Measurements from ENCODE around the gene DAGLA. TPM values are rescaled to one million over a fixed set of nuclear protein-coding genes. Genes with fewer than 3 reads are reported as not detected.

DAGLA gene
- total RNA-seq, 4 donors from 2014 or later: 1.1 to 5.4 (median 3.0) TPM

DNA sequence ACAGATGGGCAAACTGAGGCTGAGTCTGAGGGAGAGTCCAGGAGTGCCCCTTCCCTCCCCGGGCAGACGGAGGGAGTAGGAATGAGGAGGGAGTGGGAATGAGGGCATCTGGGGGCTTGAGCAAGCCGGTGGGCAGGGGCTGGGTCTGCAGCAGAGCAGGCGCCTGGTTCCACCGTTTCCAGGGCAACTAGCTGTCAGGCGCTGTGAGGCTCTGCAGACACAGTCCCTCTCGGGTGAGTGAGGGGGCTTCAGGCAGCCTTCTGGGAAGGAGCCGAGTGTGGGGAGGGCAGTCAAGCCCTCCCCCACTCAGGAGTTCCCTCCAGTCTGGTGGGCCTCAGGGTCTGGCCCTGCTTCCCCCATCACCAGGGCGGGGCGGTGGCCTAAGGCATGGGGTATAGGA lies 93.2 kb downstream of the DAGLA start:
- Histone ChIP-seq H3K4me1 (peaks cover 0 to 27% (median 5%) of the 10 kb centered on the region in 4 donors), H3K4me3 (no peak overlapping the region), H3K9me3 (no peaks in the 10 kb centered on the region), H3K36me3 (peaks cover 0 to 3% (median 0%) of the 10 kb centered on the region in 3 donors), H3K27me3 (no peaks in the 10 kb centered on the region), H3K27ac (no peak overlapping the region)
- no peak for DNase-seq (ENCODE audit: low spot score in 2 of 2)
- 71 to 83% methylated on average over 10 of the region's 10 CpGs for WGBS, 2 donors
- TF ChIP-seq, protein P1, sequence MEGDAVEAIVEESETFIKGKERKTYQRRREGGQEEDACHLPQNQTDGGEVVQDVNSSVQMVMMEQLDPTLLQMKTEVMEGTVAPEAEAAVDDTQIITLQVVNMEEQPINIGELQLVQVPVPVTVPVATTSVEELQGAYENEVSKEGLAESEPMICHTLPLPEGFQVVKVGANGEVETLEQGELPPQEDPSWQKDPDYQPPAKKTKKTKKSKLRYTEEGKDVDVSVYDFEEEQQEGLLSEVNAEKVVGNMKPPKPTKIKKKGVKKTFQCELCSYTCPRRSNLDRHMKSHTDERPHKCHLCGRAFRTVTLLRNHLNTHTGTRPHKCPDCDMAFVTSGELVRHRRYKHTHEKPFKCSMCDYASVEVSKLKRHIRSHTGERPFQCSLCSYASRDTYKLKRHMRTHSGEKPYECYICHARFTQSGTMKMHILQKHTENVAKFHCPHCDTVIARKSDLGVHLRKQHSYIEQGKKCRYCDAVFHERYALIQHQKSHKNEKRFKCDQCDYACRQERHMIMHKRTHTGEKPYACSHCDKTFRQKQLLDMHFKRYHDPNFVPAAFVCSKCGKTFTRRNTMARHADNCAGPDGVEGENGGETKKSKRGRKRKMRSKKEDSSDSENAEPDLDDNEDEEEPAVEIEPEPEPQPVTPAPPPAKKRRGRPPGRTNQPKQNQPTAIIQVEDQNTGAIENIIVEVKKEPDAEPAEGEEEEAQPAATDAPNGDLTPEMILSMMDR (IDR thresholded peaks at IDR 0.05): no peak
- no peak for TF ChIP-seq POLR2A (IDR thresholded peaks at IDR 0.05)
- TF ChIP-seq EP300 (IDR thresholded peaks at IDR 0.05): no peak

DNA sequence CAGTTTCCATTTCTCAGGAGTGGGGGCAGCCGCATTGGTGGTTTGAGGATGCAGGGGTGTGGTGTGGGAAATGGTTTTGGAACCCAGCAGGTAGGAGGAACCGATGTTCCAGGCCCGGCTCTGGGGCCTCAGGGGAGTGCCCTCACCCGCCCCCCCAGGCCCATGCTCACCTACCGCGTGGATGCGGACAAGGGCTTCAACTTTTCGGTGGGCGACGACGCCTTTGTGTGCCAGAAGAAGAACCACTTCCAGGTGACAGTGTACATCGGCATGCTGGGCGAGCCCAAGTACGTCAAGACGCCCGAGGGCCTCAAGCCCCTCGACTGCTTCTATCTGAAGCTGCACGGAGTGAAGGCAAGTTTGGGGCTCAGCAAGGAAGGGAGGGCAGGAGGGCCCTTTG lies 93.6 kb downstream of the DAGLA start:
- Histone ChIP-seq H3K4me3 (no peak overlapping the region), H3K27ac (no peak overlapping the region), H3K9me3 (no peaks in the 10 kb centered on the region), H3K4me1 (peaks cover 0 to 27% (median 5%) of the 10 kb centered on the region in 4 donors), H3K36me3 (peaks cover 0 to 8% (median 0%) of the 10 kb centered on the region in 3 donors), H3K27me3 (no peaks in the 10 kb centered on the region)
- DNase-seq (ENCODE audit: low spot score in 2 of 2): no peak
- WGBS, 2 donors: 83 to 92% methylated on average over 18 of the region's 18 CpGs
- TF ChIP-seq EP300 (IDR thresholded peaks at IDR 0.05) (no peak), POLR2A (IDR thresholded peaks at IDR 0.05) (no peak)
- TF ChIP-seq, protein P1 (IDR thresholded peaks at IDR 0.05): no peak

DNA sequence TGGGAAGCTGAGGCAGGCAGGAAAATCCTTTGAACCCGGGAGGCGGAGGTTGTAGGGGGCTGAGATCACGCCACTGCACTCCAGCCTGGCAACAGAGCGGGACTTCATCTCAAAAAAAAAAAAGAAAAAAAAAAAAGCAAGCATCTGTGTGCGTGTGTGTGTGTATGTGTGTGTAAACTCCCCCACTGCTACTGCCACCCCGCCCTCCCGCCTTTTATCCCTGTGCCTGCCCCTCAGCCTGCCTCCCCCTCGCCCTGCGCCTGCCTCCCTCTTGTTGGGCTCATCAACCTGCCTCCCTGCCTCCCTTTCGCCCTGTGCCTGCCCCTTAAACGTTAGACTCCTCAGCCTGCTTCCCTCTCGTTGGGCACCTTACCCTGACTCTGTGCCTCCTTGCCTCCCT lies 94.2 kb downstream of the DAGLA start:
- H3K4me1 ChIP-seq: peaks cover 0 to 23% (median 5%) of the 10 kb centered on the region in 4 donors
- H3K4me3 ChIP-seq: no peak overlapping the region
- DNase-seq (ENCODE audit: low spot score in 2 of 2): no peak
- H3K27ac ChIP-seq: no peak overlapping the region
- peaks cover 0 to 14% (median 0%) of the 10 kb centered on the region in 3 donors for H3K36me3 ChIP-seq
- TF ChIP-seq EP300 (IDR thresholded peaks at IDR 0.05): no peak
- TF ChIP-seq POLR2A (IDR thresholded peaks at IDR 0.05): no peak
- TF ChIP-seq, protein P1 (IDR thresholded peaks at IDR 0.05): no peak
- H3K9me3 ChIP-seq: no peaks in the 10 kb centered on the region
- H3K27me3 ChIP-seq: no peaks in the 10 kb centered on the region
- 82 to 83% methylated on average over 12 of the region's 12 CpGs for WGBS, 2 donors

DNA sequence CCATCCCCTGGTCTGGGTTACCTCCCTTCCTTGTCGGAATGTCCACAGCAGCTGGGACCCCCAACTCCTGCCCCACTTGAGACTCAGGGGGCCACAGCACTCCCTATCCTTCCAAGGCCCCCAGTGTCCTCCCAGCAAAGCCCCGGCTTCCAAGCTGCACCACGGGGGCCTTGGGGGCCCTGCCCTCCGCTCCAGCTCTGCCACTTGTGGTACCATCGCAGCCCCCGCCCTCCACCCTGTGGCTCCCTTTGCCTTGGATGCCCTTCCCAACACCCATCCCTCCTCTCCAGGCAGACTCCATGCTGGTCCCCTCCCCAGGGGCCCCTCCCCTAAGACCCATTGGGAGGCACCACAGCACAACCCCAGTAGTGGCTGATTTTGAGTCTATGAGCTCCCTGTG lies 94.9 kb downstream of the DAGLA start:
- H3K4me3 ChIP-seq: no peak overlapping the region
- 92 to 96% methylated on average over 6 of the region's 6 CpGs for WGBS, 2 donors
- no peak for DNase-seq (ENCODE audit: low spot score in 2 of 2)
- TF ChIP-seq, protein P1 (IDR thresholded peaks at IDR 0.05): no peak
- TF ChIP-seq POLR2A (IDR thresholded peaks at IDR 0.05): no peak
- TF ChIP-seq EP300 (IDR thresholded peaks at IDR 0.05): no peak
- no peaks in the 10 kb centered on the region for H3K27me3 ChIP-seq
- H3K4me1 ChIP-seq: peaks cover 0 to 19% (median 5%) of the 10 kb centered on the region in 4 donors
- no peak overlapping the region for H3K27ac ChIP-seq
- peaks cover 0 to 21% (median 0%) of the 10 kb centered on the region in 3 donors for H3K36me3 ChIP-seq
- H3K9me3 ChIP-seq: no peaks in the 10 kb centered on the region

DNA sequence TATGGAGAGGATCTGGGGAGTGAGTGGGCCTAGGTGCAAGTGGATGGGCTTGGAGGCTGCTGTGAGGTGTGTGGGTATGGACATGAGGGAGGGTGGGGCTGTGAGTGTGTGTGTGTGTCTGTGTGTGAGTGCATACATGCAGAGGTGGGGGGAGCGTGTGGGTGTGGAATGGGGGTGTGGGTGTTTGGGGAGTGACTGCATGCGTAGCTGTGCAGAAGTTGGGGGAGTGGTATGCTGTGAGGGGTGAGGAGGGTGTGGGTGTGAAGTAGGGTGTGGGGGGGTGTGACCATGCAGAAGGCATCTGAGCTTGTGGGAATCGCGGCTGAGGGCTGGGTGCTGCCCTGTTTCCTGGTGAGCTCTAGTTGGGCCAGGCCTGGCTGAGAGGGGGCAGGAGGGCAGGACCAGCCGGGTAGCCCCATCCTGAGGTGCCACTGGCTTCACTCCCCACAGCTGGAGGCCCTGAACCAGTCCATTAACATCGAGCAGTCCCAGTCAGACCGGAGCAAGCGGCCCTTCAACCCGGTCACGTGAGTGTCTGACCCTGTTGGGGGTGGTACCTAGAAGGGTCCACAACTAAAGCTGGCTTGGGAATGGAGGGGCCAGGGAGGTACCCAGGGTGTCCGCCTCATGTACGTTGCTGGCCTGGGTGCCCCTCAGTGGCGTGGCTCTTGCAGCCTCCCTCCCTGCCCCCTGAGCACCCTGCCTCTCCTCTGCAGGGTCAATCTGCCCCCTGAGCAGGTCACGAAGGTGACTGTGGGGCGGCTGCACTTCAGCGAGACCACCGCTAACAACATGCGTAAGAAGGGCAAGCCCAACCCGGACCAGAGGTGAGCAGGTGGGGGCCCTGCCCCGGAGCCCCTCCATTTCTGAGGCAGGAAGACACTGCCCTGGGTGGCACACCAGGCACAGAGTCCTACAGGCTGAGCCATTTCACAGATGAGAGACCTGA lies 95.7 kb downstream of the DAGLA start:
- no peak overlapping the region for H3K4me3 ChIP-seq
- 64 to 79% methylated on average over 8 to 20 of the region's 20 CpGs for WGBS, 2 donors
- H3K4me1 ChIP-seq: peaks cover 0 to 19% (median 5%) of the 10 kb centered on the region in 4 donors
- no peaks in the 10 kb centered on the region for H3K9me3 ChIP-seq
- no peak for DNase-seq (ENCODE audit: low spot score in 2 of 2)
- TF ChIP-seq EP300 (IDR thresholded peaks at IDR 0.05) (no peak), POLR2A (IDR thresholded peaks at IDR 0.05) (no peak)
- TF ChIP-seq, protein P1 (IDR thresholded peaks at IDR 0.05): no peak
- H3K27me3 ChIP-seq: no peaks in the 10 kb centered on the region
- H3K27ac ChIP-seq: no peak overlapping the region
- peaks cover 0 to 26% (median 0%) of the 10 kb centered on the region in 3 donors for H3K36me3 ChIP-seq

All from tibial nerve (tissue), 4 donors.